IPS-20b (cell line): ENCODE measurements around the gene HOXA5.
A peak's percentile ranks its signal among the peaks of the same experiment; 100 is the strongest.

Experiments
- H3K27ac ChIP-seq: one replicate; pipeline ENCODE4 v1.5.1; 2013; ENCODE audit warnings: low read length
- H3K27me3 ChIP-seq: 2 replicates; pipeline ENCODE4 v1.6.1; 2013; ENCODE audit warnings: mild to moderate bottlenecking, low read length, inconsistent platforms; ENCODE audit not compliant: insufficient read depth
- H3K36me3 ChIP-seq: 2 replicates; pipeline ENCODE4 v1.6.1; 2013; ENCODE audit warnings: low read depth, mild to moderate bottlenecking, inconsistent platforms, low read length, moderate library complexity; ENCODE audit not compliant: insufficient read depth
- H3K4me1 ChIP-seq: 2 replicates; pipeline ENCODE4 v1.6.1; 2013; ENCODE audit warnings: mild to moderate bottlenecking, control low read depth, inconsistent platforms, low read length, moderate library complexity; ENCODE audit not compliant: insufficient read depth
- H3K4me3 ChIP-seq: 2 replicates; pipeline ENCODE4 v1.5.1; 2013; ENCODE audit warnings: mild to moderate bottlenecking, low read length, inconsistent platforms
- H3K9ac ChIP-seq: 2 replicates; pipeline ENCODE4 v1.6.1; 2013; ENCODE audit warnings: low read depth, mild to moderate bottlenecking, inconsistent platforms, low read length, moderate library complexity
- H3K9me3 ChIP-seq: 2 replicates; pipeline ENCODE4 v1.6.1; 2013; ENCODE audit warnings: mild to moderate bottlenecking, low read depth, low read length, inconsistent platforms; ENCODE audit not compliant: insufficient read depth

Gene HOXA5

GRCh38 chr7:27159266-27160144 lies 16.0 kb upstream of the HOXA5 start:
- Histone ChIP-seq H3K4me1 (no peaks in the 10 kb centered on the region), H3K27ac (no peak overlapping the region), H3K27me3 (peaks cover 100% of the 10 kb centered on the region), H3K9ac (no peak overlapping the region), H3K9me3 (peaks cover 19% of the 10 kb centered on the region; the same call in 1 of the 2 replicates), H3K36me3 (no peaks in the 10 kb centered on the region), H3K4me3 (no peak overlapping the region)

GRCh38 chr7:27158436-27159265 lies 15.2 kb upstream of the HOXA5 start:
- Histone ChIP-seq H3K9ac (no peak overlapping the region), H3K27me3 (peaks cover 100% of the 10 kb centered on the region), H3K36me3 (no peaks in the 10 kb centered on the region), H3K27ac (no peak overlapping the region), H3K4me1 (no peaks in the 10 kb centered on the region), H3K9me3 (peaks cover 23% of the 10 kb centered on the region; the same call in 1 of the 2 replicates), H3K4me3 (no peak overlapping the region)

- Histone ChIP-seq H3K27ac (no peak overlapping the region), H3K9me3 (peaks cover 21% of the 10 kb centered on the region; the same call in 1 of the 2 replicates), H3K9ac (no peak overlapping the region), H3K4me1 (no peaks in the 10 kb centered on the region), H3K27me3 (peaks cover 100% of the 10 kb centered on the region), H3K4me3 (no peak overlapping the region), H3K36me3 (no peaks in the 10 kb centered on the region)
Observed at GRCh38 chr7:27157702-27158431, 14.4 kb upstream of the HOXA5 start.

- H3K27ac ChIP-seq = no peak overlapping the region
- H3K36me3 ChIP-seq = no peaks in the 10 kb centered on the region
- no peaks in the 10 kb centered on the region for H3K4me1 ChIP-seq
- no peak overlapping the region for H3K4me3 ChIP-seq
- peaks cover 100% of the 10 kb centered on the region for H3K27me3 ChIP-seq
- no peak overlapping the region for H3K9ac ChIP-seq
- peaks cover 21% of the 10 kb centered on the region; the same call in 1 of the 2 replicates for H3K9me3 ChIP-seq
Observed at GRCh38 chr7:27156916-27157701, 13.6 kb upstream of the HOXA5 start.

- Histone ChIP-seq H3K4me3 (peak within 1 kb of the TSS; percentile 46), H3K9me3 (peaks cover 21% of the 10 kb centered on the region; the same call in 1 of the 2 replicates), H3K27ac (no peak within 1 kb of the TSS), H3K36me3 (no peaks in the 10 kb centered on the region), H3K4me1 (no peaks in the 10 kb centered on the region), H3K9ac (no peak within 1 kb of the TSS), H3K27me3 (peaks cover 100% of the 10 kb centered on the region)
Observed at GRCh38 chr7:27156508-27156898, 13.0 kb upstream of the HOXA5 start, which contains the start of gene HOXA7. Gene HOXA7, minus strand, starts transcription at chr7:27156675. Its CDS starts 130 bp downstream, at chr7:27156545.

- Histone ChIP-seq H3K4me3 (peak overlapping the region; percentile 46), H3K27ac (no peak overlapping the region), H3K9me3 (peaks cover 21% of the 10 kb centered on the region; the same call in 1 of the 2 replicates), H3K9ac (no peak overlapping the region), H3K4me1 (no peaks in the 10 kb centered on the region), H3K36me3 (no peaks in the 10 kb centered on the region), H3K27me3 (peaks cover 100% of the 10 kb centered on the region)
Observed at GRCh38 chr7:27155816-27156507, 12.5 kb upstream of the HOXA5 start.

GRCh38 chr7:27154901-27155815 lies 11.7 kb upstream of the HOXA5 start:
- Histone ChIP-seq H3K27me3 (peaks cover 100% of the 10 kb centered on the region), H3K4me1 (no peaks in the 10 kb centered on the region), H3K4me3 (no peak overlapping the region), H3K27ac (no peak overlapping the region), H3K36me3 (no peaks in the 10 kb centered on the region), H3K9me3 (peaks cover 21% of the 10 kb centered on the region; the same call in 1 of the 2 replicates), H3K9ac (no peak overlapping the region)

GRCh38 chr7:27154369-27154768 lies 10.9 kb upstream of the HOXA5 start:
- H3K4me3 ChIP-seq = no peak overlapping the region
- H3K27me3 ChIP-seq = peaks cover 100% of the 10 kb centered on the region
- no peak overlapping the region for H3K27ac ChIP-seq

GRCh38 chr7:27153526-27153925 lies 10.0 kb upstream of the HOXA5 start:
- H3K27ac ChIP-seq = no peak overlapping the region
- H3K27me3 ChIP-seq = peaks cover 100% of the 10 kb centered on the region
- H3K4me3 ChIP-seq = no peak overlapping the region
- H3K36me3 ChIP-seq = no peaks in the 10 kb centered on the region
- no peak overlapping the region for H3K9ac ChIP-seq
- H3K4me1 ChIP-seq = no peaks in the 10 kb centered on the region
- H3K9me3 ChIP-seq = peaks cover 21% of the 10 kb centered on the region; the same call in 1 of the 2 replicates

More at GRCh38 chr7:27154369-27154768, 10.9 kb upstream of the HOXA5 start:
- no peaks in the 10 kb centered on the region for H3K4me1 ChIP-seq
- H3K36me3 ChIP-seq = no peaks in the 10 kb centered on the region
- no peak overlapping the region for H3K9ac ChIP-seq
- H3K9me3 ChIP-seq = peaks cover 21% of the 10 kb centered on the region; the same call in 1 of the 2 replicates
